ENCODE results near the gene MTCL3.
"Not testable (repeated sequence)": the region's sequence is repeated elsewhere in the genome, so short reads cannot be mapped to it uniquely, and the experiment has no call there.

The MTCL3 gene

GRCh38 chr6:127452803-127453202 lies 66.3 kb downstream of the MTCL3 start:
- H3K9ac ChIP-seq (ENCODE audit: low read depth, low read length) = no peak overlapping the region
- no peaks in the 10 kb centered on the region for H3K27me3 ChIP-seq (ENCODE audit: insufficient read depth, low read length)
- H3K36me3 ChIP-seq (ENCODE audit: insufficient read depth, low read depth, low read length) = peaks cover 39% of the 10 kb centered on the region; the same call in 1 of the 2 replicates
- H3K4me1 ChIP-seq (ENCODE audit: insufficient read depth, low read length) = peaks cover 14% of the 10 kb centered on the region
- no peak overlapping the region for H3K4me3 ChIP-seq (ENCODE audit: low read length)
- no peaks in the 10 kb centered on the region for H3K9me3 ChIP-seq (ENCODE audit: insufficient read depth, low read depth, low read length)
- H3K27ac ChIP-seq (ENCODE audit: low read length) = no peak overlapping the region

DNA sequence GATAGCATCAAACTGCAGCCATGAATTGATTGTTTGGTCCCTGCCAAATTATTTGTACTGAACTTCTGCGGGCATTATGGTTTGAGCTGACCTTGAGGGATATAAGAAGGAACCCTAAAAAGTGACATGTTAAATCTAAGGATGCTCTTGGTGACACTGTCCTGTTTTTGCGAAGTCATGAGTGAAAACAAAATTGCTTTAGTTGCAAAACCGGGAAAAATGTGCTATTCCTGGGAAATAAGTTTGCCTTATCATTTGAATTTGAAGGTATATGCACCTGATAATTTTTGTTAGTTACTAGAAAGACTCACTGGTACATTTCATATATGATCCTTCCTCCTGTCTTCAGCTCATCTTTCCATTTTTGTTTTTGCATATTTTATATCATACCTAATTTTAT lies 67.7 kb downstream of the MTCL3 start:
- H3K27ac ChIP-seq (ENCODE audit: low read length) = no peak overlapping the region
- H3K27me3 ChIP-seq (ENCODE audit: insufficient read depth, low read length) = no peaks in the 10 kb centered on the region
- peaks cover 52% of the 10 kb centered on the region; the same call in 1 of the 2 replicates for H3K36me3 ChIP-seq (ENCODE audit: insufficient read depth, low read depth, low read length)
- no peaks in the 10 kb centered on the region for H3K4me1 ChIP-seq (ENCODE audit: insufficient read depth, low read length)
- no peak overlapping the region for H3K9ac ChIP-seq (ENCODE audit: low read depth, low read length)
- no peak overlapping the region for H3K4me3 ChIP-seq (ENCODE audit: low read length)
- H3K9me3 ChIP-seq (ENCODE audit: insufficient read depth, low read depth, low read length) = no peaks in the 10 kb centered on the region

DNA sequence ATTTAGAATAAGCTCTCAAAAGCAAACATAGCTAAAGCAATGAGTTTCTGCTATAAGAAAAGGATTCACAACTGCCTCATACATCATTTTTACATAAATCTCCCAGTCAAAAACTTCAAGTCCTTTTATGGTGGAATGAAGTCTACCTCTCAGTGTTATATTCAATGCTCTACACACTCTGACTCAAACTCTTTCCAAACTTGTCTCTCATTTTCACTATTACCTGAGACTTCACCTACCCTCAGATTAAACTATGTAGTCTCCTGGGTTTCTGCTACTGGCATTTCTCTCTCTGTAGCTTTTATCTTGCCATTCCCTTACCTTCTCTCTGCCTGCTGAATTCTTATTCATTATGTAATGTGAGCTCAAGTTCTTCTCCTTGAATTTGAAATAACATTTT lies 71.4 kb downstream of the MTCL3 start:
- H3K4me3 ChIP-seq (ENCODE audit: low read length) = no peak overlapping the region
- H3K36me3 ChIP-seq (ENCODE audit: insufficient read depth, low read depth, low read length) = peaks cover 61% of the 10 kb centered on the region; the same call in 1 of the 2 replicates
- no peaks in the 10 kb centered on the region for H3K9me3 ChIP-seq (ENCODE audit: insufficient read depth, low read depth, low read length)
- no peak overlapping the region for H3K9ac ChIP-seq (ENCODE audit: low read depth, low read length)
- no peaks in the 10 kb centered on the region for H3K27me3 ChIP-seq (ENCODE audit: insufficient read depth, low read length)
- no peak overlapping the region for H3K27ac ChIP-seq (ENCODE audit: low read length)
- no peaks in the 10 kb centered on the region for H3K4me1 ChIP-seq (ENCODE audit: insufficient read depth, low read length)

DNA sequence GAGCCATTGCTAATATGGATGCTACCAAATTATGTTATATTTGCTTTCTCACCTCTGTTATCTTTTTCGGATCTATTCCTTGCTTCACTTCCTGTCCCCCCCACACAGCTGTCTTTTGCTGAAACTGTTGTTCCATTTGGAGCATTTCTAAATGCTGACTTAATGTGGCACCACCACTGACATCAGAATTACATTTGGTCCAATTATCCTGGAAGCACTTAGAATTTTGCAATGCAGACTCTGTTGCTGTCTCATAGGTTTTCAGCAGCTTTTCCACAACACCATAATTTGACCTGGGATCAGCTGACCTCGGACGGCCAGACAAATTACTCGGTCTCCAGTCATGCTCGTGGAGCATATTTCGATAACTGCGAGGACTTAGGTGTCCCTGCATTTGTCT lies 72.8 kb downstream of the MTCL3 start:
- peaks cover 66% of the 10 kb centered on the region; the same call in 1 of the 2 replicates for H3K36me3 ChIP-seq (ENCODE audit: insufficient read depth, low read depth, low read length)
- no peak overlapping the region for H3K27ac ChIP-seq (ENCODE audit: low read length)
- no peak overlapping the region for H3K9ac ChIP-seq (ENCODE audit: low read depth, low read length)
- no peaks in the 10 kb centered on the region for H3K4me1 ChIP-seq (ENCODE audit: insufficient read depth, low read length)
- no peaks in the 10 kb centered on the region for H3K9me3 ChIP-seq (ENCODE audit: insufficient read depth, low read depth, low read length)
- no peak overlapping the region for H3K4me3 ChIP-seq (ENCODE audit: low read length)
- H3K27me3 ChIP-seq (ENCODE audit: insufficient read depth, low read length) = no peaks in the 10 kb centered on the region

DNA sequence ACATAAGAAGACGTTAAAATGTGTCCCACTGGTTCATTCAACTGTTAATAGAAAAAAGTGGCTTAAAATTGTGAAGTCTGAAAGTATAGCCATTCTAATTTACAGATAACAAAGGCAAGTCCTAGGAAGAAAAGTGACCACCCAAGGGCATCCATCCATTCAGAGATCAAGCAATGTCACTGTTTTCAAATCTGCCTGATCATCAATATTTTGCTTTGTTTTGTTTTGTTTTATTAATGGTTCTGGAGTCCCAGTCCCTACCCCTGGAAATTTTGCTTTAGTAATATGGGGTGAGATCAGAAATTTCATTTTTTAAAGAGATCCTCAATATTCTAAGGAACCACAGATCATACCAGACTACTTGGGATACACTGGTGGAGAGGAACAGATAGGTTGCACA lies 77.3 kb downstream of the MTCL3 start:
- H3K36me3 ChIP-seq (ENCODE audit: insufficient read depth, low read depth, low read length) = peaks cover 31% of the 10 kb centered on the region; the same call in 1 of the 2 replicates
- H3K4me1 ChIP-seq (ENCODE audit: insufficient read depth, low read length) = no peaks in the 10 kb centered on the region
- no peak overlapping the region for H3K27ac ChIP-seq (ENCODE audit: low read length)
- no peaks in the 10 kb centered on the region for H3K9me3 ChIP-seq (ENCODE audit: insufficient read depth, low read depth, low read length)
- no peak overlapping the region for H3K4me3 ChIP-seq (ENCODE audit: low read length)
- no peak overlapping the region for H3K9ac ChIP-seq (ENCODE audit: low read depth, low read length)
- H3K27me3 ChIP-seq (ENCODE audit: insufficient read depth, low read length) = no peaks in the 10 kb centered on the region

DNA sequence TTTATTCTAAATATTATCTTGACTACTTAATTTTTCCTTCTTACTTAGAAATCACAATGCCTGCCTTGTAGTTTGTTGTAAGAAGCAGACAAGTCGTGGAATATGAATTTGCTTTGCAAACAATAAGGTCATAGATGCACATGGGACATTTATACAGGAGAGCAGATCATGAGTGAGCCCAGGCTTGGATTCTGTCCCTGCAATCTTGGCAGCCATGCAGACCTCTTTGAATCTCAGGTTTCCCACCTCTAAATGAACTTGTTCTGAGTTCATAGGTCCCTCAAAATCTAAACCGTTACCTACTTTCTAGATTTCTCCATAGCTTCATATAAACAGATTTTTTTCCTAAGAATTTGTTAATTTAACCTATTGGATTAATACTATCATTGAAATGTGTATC lies 79.4 kb downstream of the MTCL3 start:
- no peak overlapping the region for H3K4me3 ChIP-seq (ENCODE audit: low read length)
- H3K9ac ChIP-seq (ENCODE audit: low read depth, low read length) = no peak overlapping the region
- no peak overlapping the region for H3K27ac ChIP-seq (ENCODE audit: low read length)
- no peaks in the 10 kb centered on the region for H3K9me3 ChIP-seq (ENCODE audit: insufficient read depth, low read depth, low read length)
- H3K36me3 ChIP-seq (ENCODE audit: insufficient read depth, low read depth, low read length) = peaks cover 21% of the 10 kb centered on the region; the same call in 1 of the 2 replicates
- H3K4me1 ChIP-seq (ENCODE audit: insufficient read depth, low read length) = no peaks in the 10 kb centered on the region
- no peaks in the 10 kb centered on the region for H3K27me3 ChIP-seq (ENCODE audit: insufficient read depth, low read length)

- H3K36me3 ChIP-seq (ENCODE audit: insufficient read depth, low read depth, low read length) = no peaks in the 10 kb centered on the region
- no peaks in the 10 kb centered on the region for H3K4me1 ChIP-seq (ENCODE audit: insufficient read depth, low read length)
- H3K4me3 ChIP-seq (ENCODE audit: low read length) = no peak overlapping the region
- H3K9me3 ChIP-seq (ENCODE audit: insufficient read depth, low read depth, low read length) = no peaks in the 10 kb centered on the region
- no peak overlapping the region for H3K9ac ChIP-seq (ENCODE audit: low read depth, low read length)
- no peak overlapping the region for H3K27ac ChIP-seq (ENCODE audit: low read length)
- H3K27me3 ChIP-seq (ENCODE audit: insufficient read depth, low read length) = no peaks in the 10 kb centered on the region
Measured at GRCh38 chr6:127436578-127437110, 82.5 kb downstream of the MTCL3 start.

DNA sequence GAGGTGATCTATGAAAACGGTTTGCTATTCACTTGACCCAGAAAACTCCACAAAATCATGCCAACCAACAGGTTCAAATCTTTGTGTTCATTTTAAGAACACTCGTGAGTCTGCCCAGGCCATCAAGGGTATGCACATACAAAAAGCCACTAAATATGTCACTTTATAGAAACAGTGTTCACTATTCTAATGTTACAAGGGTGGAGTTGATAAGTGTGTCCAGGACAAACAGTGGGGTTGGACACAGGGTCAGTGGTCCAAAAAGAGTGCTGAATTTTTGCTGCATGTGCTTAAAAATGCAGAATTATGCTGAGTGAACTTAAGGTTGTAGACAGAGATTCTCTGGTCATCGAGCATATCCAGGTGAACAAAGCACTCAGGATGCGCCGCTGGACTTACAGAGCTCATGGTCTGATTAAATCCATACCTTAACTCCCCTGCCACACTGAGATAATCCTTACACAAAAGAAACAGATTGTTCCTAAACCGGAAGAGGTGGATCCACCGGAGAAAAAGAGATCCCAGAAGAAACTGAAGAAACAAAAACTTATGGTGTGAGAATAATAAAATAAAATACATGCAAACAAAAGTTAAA lies 83.4 kb downstream of the MTCL3 start:
- Histone ChIP-seq H3K4me3 (ENCODE audit: low read length) (no peak overlapping the region), H3K9ac (ENCODE audit: low read depth, low read length) (no peak overlapping the region), H3K27me3 (ENCODE audit: insufficient read depth, low read length) (no peaks in the 10 kb centered on the region), H3K27ac (ENCODE audit: low read length) (no peak overlapping the region), H3K9me3 (ENCODE audit: insufficient read depth, low read depth, low read length) (no peaks in the 10 kb centered on the region), H3K36me3 (ENCODE audit: insufficient read depth, low read depth, low read length) (no peaks in the 10 kb centered on the region), H3K4me1 (ENCODE audit: insufficient read depth, low read length) (no peaks in the 10 kb centered on the region)

GRCh38 chr6:127434651-127435050 lies 84.5 kb downstream of the MTCL3 start:
- Histone ChIP-seq H3K4me3 (ENCODE audit: low read length) (no peak overlapping the region), H3K27me3 (ENCODE audit: insufficient read depth, low read length) (no peaks in the 10 kb centered on the region), H3K27ac (ENCODE audit: low read length) (no peak overlapping the region), H3K9me3 (ENCODE audit: insufficient read depth, low read depth, low read length) (no peaks in the 10 kb centered on the region), H3K9ac (ENCODE audit: low read depth, low read length) (no peak overlapping the region), H3K36me3 (ENCODE audit: insufficient read depth, low read depth, low read length) (no peaks in the 10 kb centered on the region), H3K4me1 (ENCODE audit: insufficient read depth, low read length) (no peaks in the 10 kb centered on the region)

DNA sequence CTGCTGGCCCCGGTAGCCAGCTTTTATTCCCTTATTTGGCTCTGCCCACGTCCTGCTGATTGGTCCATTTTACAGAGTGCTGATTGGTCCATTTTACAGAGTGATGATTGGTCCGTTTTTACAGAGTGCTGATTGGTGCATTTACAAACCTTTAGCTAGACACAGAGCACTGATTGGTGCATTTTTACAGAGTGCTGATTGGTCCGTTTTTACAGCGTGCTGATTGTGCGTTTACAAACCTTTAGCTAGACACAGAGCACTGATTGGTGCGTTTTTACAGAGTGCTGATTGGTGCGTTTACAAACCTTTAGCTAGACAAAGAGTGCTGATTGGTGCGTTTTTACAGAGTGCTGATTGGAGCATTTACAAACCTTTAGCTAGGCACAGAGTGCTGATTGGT lies 90.6 kb downstream of the MTCL3 start:
- H3K27ac ChIP-seq (ENCODE audit: low read length); H3K9me3 ChIP-seq (ENCODE audit: insufficient read depth, low read depth, low read length); H3K36me3 ChIP-seq (ENCODE audit: insufficient read depth, low read depth, low read length); H3K4me1 ChIP-seq (ENCODE audit: insufficient read depth, low read length); H3K27me3 ChIP-seq (ENCODE audit: insufficient read depth, low read length); H3K9ac ChIP-seq (ENCODE audit: low read depth, low read length); H3K4me3 ChIP-seq (ENCODE audit: low read length): not testable (repeated sequence)

GRCh38 chr6:127423921-127424320 lies 95.2 kb downstream of the MTCL3 start:
- Histone ChIP-seq H3K27ac (ENCODE audit: low read length) (no peak overlapping the region), H3K27me3 (ENCODE audit: insufficient read depth, low read length) (no peaks in the 10 kb centered on the region), H3K9me3 (ENCODE audit: insufficient read depth, low read depth, low read length) (no peaks in the 10 kb centered on the region), H3K4me3 (ENCODE audit: low read length) (no peak overlapping the region), H3K36me3 (ENCODE audit: insufficient read depth, low read depth, low read length) (peaks cover 5% of the 10 kb centered on the region; the same call in 1 of the 2 replicates), H3K4me1 (ENCODE audit: insufficient read depth, low read length) (peaks cover 8% of the 10 kb centered on the region), H3K9ac (ENCODE audit: low read depth, low read length) (no peak overlapping the region)

Data from iPS-20b (cell line).